Stimulated activated CD4-positive, alpha-beta T cell treated with anti-CD3 and anti-CD28 coated beads, Interleukin-4, amount 100 ng/mL, for 48 hours (primary cell): ENCODE measurements around the gene RAVER2.
"Not testable (repeated sequence)": the region's sequence is repeated elsewhere in the genome, so short reads cannot be mapped to it uniquely, and the experiment has no call there.

ENCODE experiments used
- DNase-seq, 2 donors: peaks; one replicate each; pipeline ENCODE4 v3.0.0-alpha.2; 2020; ENCODE audit warnings: low read depth in 2 of 2

RAVER2 gene

GRCh38 chr1:64811131-64811530 is 66.3 kb downstream of the RAVER2 start:
- no peak for DNase-seq

DNA sequence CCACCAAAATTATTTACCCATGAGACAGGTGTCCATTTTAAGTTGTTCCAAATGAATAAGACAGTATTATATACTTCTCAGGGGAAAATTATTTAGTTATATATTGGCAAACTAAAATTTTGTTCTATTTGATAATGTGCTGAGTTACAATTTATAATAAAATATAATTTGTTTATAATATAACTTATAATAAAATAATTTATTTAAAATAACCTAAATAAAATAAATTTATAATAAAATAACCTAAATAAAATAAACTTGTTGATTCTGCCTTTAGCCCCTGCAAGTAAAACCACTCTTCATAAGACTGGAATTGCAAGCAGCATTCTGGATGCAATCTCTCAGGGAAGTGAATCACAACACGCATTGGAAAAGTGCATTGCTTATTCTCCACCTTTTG is 69.6 kb downstream of the RAVER2 start:
- DNase-seq = no peak

DNA sequence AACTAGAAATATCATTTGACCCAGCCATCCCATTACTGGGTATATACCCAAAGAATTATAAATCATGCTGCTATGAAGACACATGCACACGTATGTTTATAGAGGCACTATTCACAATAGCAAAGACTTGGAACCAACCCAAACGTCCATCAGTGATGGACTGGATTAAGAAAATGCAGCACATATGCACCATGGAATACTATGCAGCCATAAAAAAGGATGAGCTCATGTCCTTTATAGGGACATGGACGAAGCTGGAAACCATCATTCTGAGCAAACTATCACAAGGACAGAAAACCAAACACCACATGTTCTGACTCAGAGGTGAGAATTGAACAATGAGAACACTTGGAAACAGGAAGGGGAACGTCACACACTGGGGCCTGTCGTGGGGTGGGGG is 72.5 kb downstream of the RAVER2 start:
- DNase-seq = not testable (repeated sequence)

- DNase-seq = not testable (repeated sequence)
Observed at GRCh38 chr1:64820572-64820971, 75.7 kb downstream of the RAVER2 start.

DNA sequence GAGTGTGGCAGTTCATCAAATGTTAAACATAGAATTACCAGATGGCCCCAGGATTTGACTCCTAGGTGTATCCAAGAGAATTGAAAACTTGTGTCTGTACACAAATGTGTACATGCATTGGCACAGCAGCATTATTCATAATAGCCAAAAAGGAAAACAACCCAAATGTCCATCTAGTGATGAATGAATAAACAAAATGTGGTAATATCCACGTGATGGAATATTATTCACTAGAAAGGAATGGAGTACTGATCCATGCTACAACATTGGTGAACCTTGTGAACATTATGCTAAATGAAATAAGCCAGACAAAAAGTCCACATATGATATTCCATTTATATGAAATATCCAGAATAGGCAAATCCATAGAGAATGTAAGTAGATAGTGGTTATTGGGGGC is 77.7 kb downstream of the RAVER2 start:
- DNase-seq = no peak

DNA sequence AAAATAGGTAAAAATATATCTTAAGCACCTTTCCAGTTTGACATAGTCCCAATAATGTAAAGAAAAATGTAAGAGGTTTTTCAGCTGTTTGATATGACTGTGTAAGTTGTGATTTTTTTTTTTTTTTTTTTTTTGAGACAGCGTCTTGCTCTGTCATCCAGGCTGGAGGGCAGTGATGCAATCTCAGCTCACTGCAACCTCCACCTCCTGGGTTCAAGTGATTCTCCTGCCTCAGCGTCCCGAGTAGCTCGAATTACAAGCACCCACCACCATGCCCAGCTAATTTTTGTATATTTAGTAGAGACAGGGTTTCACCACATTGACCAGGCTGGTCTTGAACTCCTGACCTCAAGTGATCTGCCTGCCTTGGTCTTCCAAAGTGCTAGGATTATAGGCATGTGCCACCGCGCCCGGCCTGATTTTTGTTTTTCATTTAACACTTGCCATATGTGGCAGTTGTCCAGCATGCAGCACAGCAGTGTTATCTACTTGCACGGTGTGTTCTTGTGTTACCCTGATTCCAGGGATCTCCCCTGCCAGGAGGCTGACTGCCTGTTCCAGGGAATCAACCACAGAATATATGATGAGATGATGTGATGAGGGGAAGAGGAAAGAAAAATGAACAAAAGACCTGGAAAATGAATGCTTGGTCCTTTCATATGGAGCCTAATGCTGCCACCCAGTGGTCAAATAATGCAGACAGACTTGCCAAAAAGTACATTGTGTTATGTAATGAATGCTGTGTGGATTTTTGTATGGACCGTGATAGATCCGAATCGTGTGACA is 79.0 kb downstream of the RAVER2 start:
- peak; percentile 34 to 36 for DNase-seq

DNA sequence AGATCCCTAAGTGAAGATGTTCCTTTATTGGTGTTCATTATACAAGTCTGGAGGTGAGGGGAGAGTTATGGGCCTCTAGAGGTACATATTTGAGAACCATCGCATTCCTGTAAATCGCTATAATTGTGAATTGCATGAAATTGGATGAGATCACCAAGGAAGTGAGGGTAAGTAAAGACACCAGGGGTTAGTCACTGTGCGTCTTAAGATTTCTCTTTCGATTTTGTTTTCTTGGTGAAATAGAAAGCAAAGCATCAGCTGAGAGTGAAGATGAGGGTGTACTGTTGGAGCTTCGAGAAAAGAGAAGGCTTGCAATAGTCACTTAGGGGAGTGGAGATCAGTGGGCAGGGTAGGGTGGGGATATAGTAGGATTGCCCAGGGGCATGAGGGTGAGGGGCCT is 82.1 kb downstream of the RAVER2 start:
- DNase-seq = no peak

- no peak for DNase-seq
Observed at GRCh38 chr1:64828829-64829228, 84.0 kb downstream of the RAVER2 start.

- DNase-seq = no peak
Observed at GRCh38 chr1:64829411-64830029, 84.6 kb downstream of the RAVER2 start.

- DNase-seq = no peak
Observed at GRCh38 chr1:64830030-64830651, 85.3 kb downstream of the RAVER2 start.

GRCh38 chr1:64834734-64835133 is 89.9 kb downstream of the RAVER2 start:
- DNase-seq = no peak

- no peak for DNase-seq
Observed at GRCh38 chr1:64836802-64837201, 91.9 kb downstream of the RAVER2 start.

DNA sequence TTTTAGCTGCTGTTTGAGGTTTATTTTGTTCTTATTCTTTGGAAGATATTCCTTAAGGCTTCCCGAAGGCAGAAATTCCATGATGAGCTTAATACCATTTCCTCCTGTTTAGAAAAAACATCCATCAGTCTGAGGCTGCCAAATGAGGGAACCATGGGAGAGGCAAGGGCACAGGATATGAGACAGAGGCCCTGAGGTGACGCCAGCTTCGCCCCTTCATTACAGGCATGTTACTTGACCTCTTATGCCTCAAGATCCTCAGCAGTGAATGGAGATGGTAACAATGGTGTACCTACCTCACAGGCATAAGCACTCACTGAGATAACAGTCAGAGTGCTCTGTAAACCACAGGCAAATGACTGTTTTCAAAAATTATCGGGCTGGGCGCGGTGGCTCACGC is 93.6 kb downstream of the RAVER2 start:
- no peak for DNase-seq

DNA sequence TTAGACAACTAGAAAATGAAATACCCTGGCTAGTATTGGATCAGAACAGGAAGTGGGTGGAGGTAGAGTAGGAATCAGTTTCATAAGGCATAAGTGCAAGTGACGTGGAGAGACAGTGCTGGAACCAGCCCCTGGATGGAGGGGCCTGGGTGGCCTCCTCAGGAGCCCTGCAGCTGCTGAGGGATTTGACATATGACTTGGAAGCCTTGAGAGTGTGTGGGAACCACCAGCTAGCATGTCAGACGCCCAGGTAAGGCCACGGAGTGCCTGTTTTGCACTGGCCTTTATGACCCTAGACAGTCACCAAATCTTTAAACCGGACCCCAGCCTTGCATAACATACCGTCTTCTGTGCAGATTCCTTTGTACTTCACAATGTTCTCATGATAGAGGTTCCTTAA is 94.4 kb downstream of the RAVER2 start:
- no peak for DNase-seq

DNA sequence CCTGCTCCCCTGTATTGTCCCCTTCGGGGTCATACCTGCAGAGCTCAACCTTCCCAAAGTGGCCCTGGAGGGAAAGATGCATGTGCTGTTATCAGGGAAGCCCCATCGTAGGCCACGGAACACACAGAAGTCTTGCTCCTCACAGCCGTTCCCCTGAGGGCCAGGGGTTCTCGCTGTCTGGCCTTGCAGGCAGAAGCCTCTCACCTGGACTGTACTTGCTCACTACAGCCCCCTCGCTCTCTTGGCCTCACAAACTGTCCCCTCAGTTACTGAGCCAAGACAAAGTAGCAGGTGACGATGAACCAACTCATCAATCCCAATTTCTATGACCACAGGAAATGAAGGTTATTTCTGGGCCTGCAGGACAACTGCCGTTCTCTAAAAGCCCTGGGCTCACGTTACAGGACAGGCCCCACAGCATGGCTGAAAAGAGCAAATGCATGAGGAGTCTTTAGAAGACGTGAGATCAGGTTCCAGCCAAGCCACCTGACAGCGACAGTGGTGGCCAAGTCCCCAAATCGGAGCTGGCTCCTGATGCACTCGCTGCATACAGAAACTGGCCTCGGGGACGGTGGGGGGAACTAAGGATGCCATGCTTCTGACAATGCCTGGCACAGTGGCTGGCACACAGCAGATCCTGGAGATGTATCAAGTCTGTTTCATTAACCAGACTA is 95.0 kb downstream of the RAVER2 start:
- DNase-seq = no peak

DNA sequence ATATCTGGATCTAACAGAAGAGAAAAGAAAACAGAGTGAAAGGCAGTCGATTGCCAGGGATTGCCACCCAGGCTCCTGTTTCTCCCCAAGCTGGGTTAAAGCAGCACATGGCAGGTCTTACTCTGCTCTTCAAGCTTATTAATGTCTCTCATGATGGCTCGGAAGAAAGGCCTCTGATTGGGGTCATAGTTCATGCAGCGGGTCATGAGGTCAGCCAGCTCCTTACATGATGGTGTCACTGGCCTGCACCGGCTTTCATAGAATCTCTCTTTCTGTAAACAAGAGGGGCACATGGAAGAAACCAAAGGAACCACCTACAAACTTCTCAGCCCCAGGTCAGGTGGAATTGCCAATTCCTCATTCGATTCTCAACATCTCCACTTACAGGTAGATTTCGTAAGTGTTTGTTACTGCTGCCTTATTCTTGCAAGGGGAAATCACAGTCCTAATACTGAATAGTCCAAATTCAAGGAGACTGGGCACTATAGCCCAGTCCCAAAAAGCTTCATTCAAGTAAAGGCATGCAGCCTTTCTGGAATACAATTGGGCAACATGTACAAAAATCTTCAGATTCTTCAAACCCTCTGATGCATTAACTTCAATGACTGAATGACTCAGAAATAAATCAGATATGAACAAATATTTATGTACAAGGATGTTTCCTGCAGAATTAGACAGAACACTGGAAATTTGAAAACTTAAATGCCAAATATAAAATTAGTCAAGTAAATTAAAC is 96.6 kb downstream of the RAVER2 start:
- DNase-seq = no peak

GRCh38 chr1:64842224-64842623 is 97.3 kb downstream of the RAVER2 start:
- no peak for DNase-seq

GRCh38 chr1:64843675-64844074 is 98.8 kb downstream of the RAVER2 start:
- no peak for DNase-seq

GRCh38 chr1:64844175-64844574 is 99.3 kb downstream of the RAVER2 start:
- no peak for DNase-seq

DNA sequence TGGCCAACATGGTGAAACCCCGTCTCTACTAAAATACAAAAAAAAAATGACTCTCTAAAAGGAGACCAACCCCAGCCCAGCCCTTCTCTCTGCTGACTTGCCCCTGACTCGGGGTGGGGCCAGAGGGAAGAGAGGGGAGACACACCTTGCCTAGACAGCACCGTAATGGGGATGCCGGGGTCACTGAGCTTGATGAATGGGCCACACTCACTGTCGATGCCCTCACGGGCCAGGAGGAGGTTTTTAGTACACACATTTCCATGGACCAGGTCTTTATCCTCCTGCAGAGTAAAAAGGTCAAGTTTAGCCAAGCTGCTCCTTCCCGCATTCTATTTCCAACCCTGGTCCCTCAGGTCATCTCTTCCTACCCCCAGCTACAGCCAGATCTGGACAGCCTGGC is 99.7 kb downstream of the RAVER2 start:
- DNase-seq = no peak

DNA sequence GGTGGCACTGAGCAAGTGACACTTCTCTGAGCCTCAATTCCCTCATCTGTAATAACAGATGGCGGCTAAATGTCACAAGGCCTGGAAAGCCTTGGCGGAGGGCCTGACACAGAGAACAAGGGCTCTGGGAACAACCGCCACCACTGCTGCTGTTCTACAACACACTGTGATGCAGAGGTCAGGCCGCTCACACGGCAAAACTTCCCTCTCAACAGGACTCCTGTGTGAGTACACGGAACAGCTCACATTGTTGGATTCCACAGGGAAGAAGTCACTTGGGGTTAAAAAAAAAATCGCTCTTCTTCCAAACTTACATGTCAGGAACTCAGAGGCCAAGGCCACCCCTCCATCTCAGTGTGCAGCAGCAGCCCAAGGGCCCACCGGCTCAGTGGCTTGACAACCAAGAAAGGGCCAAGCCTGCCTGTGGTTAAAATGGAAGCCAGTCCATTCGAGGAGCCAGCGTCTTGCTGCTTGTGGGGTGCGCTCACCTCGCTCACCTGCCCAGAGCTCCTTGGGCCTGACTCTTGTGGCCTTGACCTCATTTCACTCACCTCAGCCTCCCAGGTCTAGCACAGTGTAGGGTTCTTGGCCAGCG is 101.1 kb downstream of the RAVER2 start:
- no peak for DNase-seq
